Measurements from ENCODE around the gene EEIG1.

Gene EEIG1

DNA sequence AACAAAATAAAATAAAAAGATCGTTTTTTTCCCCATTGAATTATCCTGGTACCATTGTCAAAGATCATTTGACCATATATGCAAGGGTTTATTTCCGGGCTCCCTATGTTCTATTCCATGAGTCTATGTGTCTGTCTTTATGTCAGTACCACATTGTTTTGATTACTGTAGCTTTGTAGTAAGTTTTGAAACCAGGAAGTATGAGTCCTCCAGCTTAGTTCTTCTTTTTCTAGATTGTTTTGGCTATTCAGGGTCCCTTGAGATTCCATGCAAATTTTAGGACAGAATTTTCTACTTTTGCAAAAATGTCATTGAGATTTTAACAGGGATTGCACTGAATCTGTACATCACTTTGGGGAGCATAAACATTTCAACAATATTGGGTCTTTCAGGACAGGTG, 18.7 kb upstream of the EEIG1 start:
- no peak overlapping the region for H3K4me3 ChIP-seq (replicated peaks; ENCODE audit: insufficient read depth, low read length)
- no peak overlapping the region for H3K27ac ChIP-seq (replicated peaks)
- TF ChIP-seq, protein P1, sequence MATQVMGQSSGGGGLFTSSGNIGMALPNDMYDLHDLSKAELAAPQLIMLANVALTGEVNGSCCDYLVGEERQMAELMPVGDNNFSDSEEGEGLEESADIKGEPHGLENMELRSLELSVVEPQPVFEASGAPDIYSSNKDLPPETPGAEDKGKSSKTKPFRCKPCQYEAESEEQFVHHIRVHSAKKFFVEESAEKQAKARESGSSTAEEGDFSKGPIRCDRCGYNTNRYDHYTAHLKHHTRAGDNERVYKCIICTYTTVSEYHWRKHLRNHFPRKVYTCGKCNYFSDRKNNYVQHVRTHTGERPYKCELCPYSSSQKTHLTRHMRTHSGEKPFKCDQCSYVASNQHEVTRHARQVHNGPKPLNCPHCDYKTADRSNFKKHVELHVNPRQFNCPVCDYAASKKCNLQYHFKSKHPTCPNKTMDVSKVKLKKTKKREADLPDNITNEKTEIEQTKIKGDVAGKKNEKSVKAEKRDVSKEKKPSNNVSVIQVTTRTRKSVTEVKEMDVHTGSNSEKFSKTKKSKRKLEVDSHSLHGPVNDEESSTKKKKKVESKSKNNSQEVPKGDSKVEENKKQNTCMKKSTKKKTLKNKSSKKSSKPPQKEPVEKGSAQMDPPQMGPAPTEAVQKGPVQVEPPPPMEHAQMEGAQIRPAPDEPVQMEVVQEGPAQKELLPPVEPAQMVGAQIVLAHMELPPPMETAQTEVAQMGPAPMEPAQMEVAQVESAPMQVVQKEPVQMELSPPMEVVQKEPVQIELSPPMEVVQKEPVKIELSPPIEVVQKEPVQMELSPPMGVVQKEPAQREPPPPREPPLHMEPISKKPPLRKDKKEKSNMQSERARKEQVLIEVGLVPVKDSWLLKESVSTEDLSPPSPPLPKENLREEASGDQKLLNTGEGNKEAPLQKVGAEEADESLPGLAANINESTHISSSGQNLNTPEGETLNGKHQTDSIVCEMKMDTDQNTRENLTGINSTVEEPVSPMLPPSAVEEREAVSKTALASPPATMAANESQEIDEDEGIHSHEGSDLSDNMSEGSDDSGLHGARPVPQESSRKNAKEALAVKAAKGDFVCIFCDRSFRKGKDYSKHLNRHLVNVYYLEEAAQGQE (IDR thresholded peaks at IDR 0.05; ENCODE audit: insufficient replicate concordance, low read depth) = no peak
- TF ChIP-seq POLR2AphosphoS5 (IDR thresholded peaks at IDR 0.05; ENCODE audit: low read depth) (no peak), SPI1 (IDR thresholded peaks at IDR 0.05; ENCODE audit: borderline replicate concordance, low read depth) (no peak), GABPA (IDR thresholded peaks at IDR 0.05; ENCODE audit: low read depth) (no peak)
- TF ChIP-seq, protein P2, sequence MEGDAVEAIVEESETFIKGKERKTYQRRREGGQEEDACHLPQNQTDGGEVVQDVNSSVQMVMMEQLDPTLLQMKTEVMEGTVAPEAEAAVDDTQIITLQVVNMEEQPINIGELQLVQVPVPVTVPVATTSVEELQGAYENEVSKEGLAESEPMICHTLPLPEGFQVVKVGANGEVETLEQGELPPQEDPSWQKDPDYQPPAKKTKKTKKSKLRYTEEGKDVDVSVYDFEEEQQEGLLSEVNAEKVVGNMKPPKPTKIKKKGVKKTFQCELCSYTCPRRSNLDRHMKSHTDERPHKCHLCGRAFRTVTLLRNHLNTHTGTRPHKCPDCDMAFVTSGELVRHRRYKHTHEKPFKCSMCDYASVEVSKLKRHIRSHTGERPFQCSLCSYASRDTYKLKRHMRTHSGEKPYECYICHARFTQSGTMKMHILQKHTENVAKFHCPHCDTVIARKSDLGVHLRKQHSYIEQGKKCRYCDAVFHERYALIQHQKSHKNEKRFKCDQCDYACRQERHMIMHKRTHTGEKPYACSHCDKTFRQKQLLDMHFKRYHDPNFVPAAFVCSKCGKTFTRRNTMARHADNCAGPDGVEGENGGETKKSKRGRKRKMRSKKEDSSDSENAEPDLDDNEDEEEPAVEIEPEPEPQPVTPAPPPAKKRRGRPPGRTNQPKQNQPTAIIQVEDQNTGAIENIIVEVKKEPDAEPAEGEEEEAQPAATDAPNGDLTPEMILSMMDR (IDR thresholded peaks at IDR 0.05; ENCODE audit: insufficient read depth, low read length) = no peak
- no peaks in the 10 kb centered on the region for H3K27me3 ChIP-seq (ENCODE audit: insufficient read depth, poor library complexity, severe bottlenecking)
- no peak for DNase-seq (ENCODE audit: low read depth in 1 of 2, low spot score in 1 of 2)

DNA sequence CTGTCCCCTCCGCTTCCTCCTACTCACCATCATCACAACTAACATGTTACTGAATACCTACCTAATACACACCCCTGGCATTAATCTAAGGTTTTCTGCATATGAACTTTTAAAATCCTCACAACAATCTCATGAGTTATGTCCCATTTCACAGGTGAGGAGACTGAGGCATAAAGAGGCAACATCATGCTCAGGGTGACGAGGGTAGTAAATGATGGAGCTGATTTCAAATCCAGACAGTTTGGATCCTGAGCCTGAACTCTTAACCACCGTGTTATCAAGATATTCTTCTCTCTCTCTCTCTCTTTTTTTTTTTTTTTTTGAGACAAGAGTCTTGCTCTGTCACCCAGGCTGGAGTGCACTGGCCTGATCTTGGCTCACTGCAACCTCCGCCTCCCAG, 12.9 kb upstream of the EEIG1 start:
- no peak for DNase-seq (ENCODE audit: low read depth in 1 of 2, low spot score in 1 of 2)
- TF ChIP-seq, protein P1 (IDR thresholded peaks at IDR 0.05; ENCODE audit: insufficient replicate concordance, low read depth) = no peak
- TF ChIP-seq GABPA (IDR thresholded peaks at IDR 0.05; ENCODE audit: low read depth) = no peak
- TF ChIP-seq, protein P2 (IDR thresholded peaks at IDR 0.05; ENCODE audit: insufficient read depth, low read length) = no peak
- TF ChIP-seq SPI1 (IDR thresholded peaks at IDR 0.05; ENCODE audit: borderline replicate concordance, low read depth) = no peak
- no peak for TF ChIP-seq POLR2AphosphoS5 (IDR thresholded peaks at IDR 0.05; ENCODE audit: low read depth)
- Histone ChIP-seq H3K4me3 (replicated peaks; ENCODE audit: insufficient read depth, low read length) (no peak overlapping the region), H3K27me3 (ENCODE audit: insufficient read depth, poor library complexity, severe bottlenecking) (peaks cover 2% of the 10 kb centered on the region), H3K27ac (replicated peaks) (no peak overlapping the region)

DNA sequence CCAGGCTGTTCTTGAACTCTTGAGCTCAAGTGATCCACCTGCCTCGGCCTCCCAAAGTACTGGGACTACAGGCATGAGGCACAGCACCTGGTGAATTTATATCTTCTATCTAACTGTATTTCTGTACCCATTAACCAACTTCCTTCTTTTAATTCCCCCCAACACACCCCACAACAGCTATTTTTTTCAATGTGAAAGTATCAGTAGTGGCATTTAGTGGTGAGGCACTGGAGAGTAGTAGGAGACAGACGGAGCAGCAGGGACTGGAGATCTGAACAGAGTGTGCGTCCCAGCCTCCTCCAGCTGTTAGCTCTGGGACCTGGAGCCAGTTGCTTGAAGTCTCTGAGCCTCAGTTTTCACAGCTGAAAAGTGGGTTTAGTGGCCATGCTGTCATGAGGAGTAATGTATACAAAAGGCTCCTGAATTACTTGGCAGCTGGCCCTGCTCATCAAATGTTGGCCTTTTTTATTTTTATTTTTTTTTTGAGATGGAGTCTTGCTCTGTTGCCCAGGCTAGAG, 11.0 kb upstream of the EEIG1 start:
- Histone ChIP-seq H3K27me3 (ENCODE audit: insufficient read depth, poor library complexity, severe bottlenecking) (peaks cover 2% of the 10 kb centered on the region), H3K4me3 (replicated peaks; ENCODE audit: insufficient read depth, low read length) (no peak overlapping the region), H3K27ac (replicated peaks) (no peak overlapping the region)
- no peak for DNase-seq (ENCODE audit: low read depth in 1 of 2, low spot score in 1 of 2)
- TF ChIP-seq POLR2AphosphoS5 (IDR thresholded peaks at IDR 0.05; ENCODE audit: low read depth) (no peak), SPI1 (IDR thresholded peaks at IDR 0.05; ENCODE audit: borderline replicate concordance, low read depth) (no peak), GABPA (IDR thresholded peaks at IDR 0.05; ENCODE audit: low read depth) (no peak)
- TF ChIP-seq, protein P1 (IDR thresholded peaks at IDR 0.05; ENCODE audit: insufficient replicate concordance, low read depth) = no peak
- TF ChIP-seq, protein P2 (IDR thresholded peaks at IDR 0.05; ENCODE audit: insufficient read depth, low read length) = no peak

Measured in HL-60 (cell line).